ENCODE measurements around the gene PDE10A.
A peak's percentile ranks its signal among the peaks of the same experiment; 100 is the strongest.

The PDE10A gene

DNA sequence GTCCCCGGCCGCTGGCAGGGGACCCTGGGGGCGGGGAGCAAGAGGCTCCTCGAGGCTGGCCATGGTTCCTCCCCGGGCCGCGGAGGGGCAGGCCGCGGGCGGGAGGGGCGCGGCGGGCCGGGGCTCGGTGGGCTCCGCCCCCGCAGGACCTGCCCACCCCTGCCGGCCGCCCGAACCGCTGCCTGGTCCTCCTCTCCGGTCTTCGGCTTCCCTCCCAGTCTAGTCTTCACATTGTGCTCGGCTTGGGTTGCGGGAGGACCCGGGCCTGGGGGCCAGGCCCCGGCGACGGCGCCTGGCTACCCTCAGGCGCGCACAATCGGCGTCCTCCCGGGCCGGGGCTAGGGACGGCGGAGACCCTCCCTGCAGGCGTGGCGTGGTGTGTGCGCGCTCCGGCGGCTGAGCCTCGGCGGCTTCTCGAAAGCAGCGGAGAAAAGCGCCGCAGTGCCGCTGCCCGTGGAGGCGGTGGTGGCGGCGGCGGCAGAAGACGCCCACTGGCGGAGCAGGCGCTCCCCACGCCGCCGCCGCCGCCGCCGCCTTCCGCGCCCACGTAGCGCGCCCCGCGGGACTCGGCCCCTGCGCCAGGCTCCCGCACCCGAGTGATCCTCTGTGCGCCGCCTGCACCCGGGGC, at the start of gene PDE10A:
Gene PDE10A, minus strand, starts transcription at position 493 of the 628 bp plus-strand sequence. Its CDS starts 430 bp downstream, at position 63.
- DNase-seq = peak; percentile 25

DNA sequence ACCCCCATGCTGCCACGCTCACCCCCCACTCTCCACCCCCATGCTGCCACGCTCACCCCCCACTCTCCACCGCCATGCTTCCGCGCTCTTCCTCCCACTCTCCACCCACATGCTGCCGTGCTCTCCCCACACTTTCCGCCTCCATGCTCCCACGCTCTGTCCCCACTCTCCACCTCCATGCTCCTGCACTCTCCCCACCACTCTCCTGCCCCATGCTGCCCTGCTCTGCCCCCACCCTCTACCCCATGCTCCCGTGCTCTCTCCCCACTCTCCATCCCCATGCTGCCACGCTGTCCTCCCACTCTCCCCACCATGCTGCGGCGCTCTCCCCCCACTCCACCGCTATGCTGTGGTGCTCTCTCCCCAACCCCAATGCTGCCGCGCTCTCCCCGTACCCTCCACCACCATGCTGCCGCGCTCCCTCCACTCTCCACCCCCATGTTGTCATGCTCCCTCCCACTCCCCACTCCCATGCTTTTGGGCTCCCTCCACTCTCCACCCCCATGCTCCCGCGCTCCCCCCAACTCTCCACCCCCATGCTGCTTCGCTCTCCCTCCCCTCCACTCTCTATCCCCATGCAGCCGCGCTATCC, 46.0 kb upstream of the PDE10A start:
- DNase-seq = no peak

DNA sequence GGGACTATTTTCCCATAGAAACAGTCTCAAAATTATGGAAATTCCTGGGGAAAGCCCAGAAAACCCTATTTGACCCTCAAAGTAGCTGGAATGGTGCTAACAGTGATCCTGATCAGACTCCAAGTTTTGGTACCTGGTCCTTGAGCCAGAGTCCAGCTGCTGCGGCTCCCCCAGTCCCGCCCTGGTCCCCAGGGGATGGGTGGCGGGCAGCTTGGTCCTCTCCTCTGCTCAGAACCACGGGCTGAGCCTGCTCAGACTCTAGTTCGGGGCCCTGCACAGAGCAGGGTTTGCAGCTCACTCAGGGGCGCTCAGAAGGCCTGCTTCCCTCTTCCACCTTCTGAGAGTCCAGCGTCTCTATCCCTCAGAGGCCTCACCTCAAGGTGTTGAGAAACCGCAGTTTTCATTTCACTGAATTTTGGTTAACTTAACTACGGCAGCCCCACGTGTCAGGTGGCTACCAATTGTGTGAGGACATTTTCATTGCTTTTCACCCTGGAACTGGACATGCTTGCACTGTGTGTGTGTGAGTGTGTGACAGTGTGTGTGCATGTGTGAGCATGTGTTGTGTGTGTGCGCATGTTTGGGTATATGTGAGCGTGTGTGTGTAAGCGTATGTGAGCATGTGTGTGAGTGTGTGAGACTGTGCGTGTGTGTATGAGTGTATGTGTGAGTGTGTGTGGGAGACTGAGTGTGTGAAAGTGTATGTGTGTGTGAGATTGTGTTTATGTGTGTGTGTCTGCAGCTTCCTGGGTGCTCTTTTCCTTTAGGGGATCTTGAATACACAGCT, 44.2 kb upstream of the PDE10A start:
- no peak for DNase-seq

DNA sequence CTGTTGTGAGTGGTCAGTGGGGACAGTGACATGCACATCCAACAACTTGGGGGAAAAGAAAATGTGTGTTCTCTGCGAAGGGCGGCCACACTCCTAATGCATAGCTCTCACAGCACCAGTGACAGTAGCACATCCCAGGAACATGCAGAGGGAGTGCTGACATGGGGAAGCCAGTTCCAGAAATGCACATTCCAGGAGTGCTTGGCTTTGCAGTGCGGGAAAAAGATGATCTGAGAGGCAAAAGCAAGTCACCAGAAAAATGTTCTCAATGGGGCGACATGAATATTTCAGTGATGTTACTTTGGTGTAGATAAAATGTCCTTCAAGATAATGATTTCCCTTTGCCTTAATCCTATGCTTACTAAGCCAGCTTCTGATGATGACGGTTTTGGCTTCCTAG, 42.9 kb upstream of the PDE10A start:
- no peak for DNase-seq

DNA sequence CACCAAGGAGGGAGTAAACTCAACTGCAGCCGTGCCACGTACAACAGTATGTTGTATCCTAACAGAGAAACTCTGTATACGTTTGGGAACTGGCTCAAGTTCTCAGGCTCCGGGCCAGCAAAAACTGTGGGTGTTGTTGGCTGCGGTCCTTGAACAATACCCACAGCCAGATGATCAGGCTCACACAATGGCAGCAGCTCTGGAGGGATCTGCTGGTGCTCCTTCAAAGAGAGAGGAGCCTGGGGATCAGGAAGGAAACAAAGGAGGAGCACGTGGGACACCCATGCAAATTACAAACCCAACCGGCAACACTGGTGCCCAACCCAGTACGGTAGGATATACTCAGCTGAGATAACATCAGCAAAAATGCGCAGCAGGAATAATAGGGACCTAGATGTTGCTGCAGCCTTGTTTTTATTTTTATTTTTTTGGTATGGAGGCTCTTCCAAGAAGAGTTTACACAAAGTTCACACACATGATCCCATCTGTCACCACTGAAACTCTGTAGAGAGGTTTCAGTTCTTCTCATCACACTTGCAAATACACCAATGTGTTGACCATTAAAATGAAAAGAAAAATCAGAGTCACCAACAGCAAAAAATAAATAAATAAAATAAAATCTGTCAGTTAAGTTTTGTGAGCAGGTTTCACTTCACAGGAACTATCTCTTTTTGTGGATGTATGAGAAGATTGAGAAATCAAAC, 41.2 kb upstream of the PDE10A start:
- no peak for DNase-seq

DNA sequence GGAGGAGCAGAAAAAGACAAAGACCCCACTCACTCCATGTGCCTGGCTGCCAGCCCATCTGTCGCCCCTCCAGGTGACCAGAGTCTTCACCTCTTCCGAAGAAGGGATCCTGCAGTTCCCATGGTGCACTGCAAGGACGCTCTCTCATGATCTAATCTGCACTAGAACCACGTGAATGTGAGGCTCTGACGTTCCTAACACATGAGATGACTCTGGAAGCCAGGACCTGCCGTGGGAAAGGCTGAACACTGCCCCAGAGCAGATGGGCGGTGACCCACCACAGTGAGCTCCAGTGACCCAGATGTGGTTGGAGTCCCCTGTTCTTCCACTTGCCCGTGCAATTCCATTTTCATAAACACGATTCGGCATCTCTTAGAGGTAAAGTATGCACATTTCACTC, 39.6 kb upstream of the PDE10A start:
- no peak for DNase-seq

DNA sequence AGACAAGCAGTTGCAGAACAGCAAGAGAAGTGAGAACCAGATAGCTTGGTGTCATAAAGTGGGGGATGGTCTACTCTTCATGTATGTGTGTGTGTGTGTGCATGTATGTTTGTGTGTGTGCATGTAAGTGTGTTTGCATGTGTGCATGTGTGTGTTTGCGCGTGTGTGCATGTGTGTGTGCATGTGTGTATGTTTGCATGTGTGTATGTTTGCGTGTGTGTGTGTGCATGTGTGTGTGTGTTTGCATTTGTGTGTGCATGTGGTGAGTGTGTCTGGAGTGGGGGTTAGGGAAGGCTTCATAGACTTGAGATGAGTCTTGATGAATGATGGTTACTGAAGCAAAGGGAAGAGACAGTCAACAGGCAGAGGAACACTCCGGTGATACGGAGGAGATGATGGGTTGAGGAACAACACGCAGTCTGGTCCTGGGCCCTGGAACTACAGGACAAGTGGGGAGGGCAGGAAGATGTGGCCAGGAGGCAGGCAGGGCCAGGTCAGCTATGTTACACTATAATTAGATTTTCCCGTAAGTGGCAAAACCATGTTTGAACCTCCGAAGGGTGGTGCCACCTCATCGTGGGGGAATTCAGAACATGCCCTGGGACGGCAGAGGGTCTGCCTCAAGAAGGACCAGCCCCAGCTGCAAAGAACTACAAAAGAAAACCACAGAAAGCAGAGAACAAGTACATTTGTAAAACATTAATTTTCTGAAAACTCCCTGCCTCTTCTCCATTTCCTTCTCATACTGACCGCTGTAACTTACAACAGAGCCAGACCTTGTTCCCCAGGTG, 38.7 kb upstream of the PDE10A start:
- no peak for DNase-seq

DNA sequence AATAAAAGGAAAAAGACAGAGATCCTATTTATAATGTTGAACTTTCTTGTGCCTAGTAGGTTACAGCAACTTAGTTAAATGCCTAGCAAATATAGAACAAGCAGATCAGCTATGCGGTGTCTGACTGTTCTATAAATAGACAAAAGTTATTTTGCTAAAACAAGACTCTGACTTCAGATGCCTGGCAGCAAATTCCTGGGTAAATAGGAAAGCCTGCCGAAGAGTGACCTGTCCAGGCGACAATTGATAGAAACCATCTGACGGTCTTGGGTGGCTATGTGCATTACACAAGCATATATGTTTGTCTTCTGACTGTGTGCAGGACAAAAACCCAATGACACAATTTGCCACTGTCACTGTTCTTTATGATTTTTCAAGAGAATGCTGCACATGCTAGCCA, 38.0 kb upstream of the PDE10A start:
- DNase-seq = no peak

DNA sequence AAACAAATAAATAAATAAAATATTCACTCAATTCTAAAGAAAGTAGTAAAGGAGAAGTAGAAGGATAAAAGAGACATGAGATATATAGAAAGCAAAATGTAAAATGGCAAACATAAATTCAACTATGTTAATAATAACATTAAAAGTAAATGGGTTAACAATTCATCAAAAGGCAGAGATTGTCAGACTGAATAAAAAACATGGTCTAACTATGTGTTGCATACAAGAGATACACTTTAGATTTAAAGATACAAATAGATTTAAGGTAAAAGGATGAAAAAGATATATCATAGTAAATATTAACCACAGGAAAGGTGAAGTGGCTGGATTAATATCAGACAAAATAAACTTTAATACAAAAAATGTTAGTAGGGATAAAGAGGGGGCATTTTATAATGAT, 35.8 kb upstream of the PDE10A start:
- no peak for DNase-seq

DNA sequence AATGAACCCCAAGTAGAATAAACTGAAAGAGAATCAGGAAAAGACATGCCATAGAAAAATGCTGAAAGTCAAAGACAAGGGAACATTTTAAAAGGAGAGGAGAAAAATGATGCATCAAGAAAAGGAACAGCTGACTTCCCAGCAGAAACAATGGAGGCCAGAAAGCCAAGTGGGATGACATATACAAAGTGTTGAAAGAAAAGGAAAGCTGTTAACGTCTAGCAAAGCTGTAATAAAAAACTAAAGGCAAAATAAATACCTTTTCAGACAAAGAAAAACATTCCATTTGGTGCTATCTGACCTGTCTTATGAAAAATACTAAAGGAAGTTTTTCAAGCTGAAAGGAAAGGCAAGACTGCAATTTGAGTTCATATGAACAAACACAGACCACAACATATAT, 34.1 kb upstream of the PDE10A start:
- DNase-seq = no peak

DNA sequence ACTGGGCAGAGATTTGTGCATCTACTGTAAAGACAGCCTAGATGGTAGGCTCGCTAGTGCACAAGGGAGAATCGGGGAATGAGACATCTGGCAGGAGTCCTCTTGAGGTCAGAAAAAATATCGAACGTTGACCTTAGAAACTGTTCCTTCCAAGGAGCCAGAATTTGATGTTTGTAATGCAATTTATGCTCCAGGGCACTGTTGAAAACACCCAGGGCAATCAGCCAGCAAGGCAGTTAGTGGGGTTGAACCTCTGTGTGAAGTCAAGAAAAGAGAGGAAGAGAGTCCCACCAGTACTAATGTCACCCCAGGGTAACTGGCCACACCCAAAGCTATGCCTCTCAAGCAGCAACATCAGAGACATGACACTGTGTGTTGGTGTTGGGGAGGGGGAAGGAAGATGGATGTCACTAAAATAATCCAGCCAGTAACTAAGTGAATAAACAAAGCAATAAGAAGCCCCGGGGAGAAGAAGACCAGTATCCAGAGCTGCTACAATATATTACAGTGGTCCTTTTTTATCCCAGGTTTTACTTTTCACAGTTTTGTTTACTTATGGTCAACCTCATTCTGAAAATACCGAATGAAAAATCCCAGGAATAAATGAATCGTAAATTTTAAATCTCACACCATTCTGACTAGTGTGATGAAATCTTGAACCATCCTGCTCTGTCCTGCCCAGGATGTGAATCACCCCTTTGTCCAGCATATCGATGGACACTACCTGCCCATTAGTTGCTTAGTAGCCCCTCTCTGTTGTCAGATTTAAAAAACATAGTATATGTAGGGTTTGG, 32.9 kb upstream of the PDE10A start:
- no peak for DNase-seq

DNA sequence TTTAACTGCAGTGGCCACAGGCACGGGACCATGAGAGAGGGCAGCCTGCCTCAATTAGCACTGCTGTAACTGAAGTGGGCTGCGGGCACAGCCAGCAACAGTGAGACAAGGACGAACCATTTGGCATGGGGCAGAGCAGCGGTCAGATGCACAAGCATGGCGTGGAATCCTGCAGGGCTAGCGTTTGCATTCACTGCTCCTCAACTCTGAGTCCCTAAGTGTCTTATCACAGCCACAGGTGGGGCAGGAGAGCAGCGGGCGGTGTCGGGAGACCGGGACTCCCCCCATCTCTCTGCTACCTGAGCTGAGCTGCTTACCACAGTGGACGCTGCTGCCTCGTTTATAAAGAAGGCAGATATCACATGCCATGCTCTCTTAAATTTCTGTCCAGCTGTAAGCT, 31.3 kb upstream of the PDE10A start:
- DNase-seq = no peak

DNA sequence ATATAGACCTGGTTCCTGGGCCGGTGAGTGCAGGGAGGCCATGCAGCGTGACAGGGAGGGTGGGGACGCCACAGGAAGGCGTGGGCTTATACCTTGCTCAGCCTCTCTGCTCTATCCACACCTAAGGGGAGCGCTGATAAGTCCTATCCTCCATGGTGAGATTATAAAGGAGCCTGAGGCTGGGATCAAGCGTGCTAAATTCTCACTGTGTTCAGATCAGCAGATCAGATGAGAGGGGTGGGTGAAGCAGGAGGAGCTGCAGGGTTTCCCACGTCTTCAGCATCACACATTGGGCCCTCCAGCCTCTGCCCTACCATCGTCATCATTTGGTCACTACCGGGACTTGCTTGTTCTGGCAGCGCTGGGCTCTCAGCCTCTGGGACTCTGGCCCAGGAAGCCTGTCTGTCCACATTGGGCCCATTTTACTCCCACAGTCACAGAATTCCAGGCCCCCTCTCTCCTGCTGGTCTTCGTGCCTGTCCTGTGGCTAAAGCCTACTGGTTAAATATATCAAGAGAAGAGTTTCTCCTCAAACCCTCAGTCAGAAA, 29.1 kb upstream of the PDE10A start:
- DNase-seq = no peak

DNA sequence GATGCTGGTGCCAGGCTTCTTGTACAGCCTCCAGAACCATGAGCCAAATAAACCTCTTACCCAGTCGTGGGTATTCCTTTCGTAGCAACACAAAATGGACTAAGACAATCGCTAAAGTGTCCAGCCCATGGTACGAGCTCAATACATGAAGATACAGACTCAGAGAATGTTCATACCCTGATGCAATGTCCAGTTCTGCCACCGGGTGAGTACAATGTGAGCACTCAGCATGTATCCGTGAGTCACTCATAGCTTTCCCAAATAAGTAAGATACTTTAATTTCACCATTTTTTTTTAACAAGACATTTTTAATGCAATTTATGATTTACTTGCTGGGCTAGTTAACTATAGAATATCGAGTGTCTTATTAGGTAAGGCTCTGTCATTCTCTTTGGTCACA, 26.7 kb upstream of the PDE10A start:
- DNase-seq = no peak

DNA sequence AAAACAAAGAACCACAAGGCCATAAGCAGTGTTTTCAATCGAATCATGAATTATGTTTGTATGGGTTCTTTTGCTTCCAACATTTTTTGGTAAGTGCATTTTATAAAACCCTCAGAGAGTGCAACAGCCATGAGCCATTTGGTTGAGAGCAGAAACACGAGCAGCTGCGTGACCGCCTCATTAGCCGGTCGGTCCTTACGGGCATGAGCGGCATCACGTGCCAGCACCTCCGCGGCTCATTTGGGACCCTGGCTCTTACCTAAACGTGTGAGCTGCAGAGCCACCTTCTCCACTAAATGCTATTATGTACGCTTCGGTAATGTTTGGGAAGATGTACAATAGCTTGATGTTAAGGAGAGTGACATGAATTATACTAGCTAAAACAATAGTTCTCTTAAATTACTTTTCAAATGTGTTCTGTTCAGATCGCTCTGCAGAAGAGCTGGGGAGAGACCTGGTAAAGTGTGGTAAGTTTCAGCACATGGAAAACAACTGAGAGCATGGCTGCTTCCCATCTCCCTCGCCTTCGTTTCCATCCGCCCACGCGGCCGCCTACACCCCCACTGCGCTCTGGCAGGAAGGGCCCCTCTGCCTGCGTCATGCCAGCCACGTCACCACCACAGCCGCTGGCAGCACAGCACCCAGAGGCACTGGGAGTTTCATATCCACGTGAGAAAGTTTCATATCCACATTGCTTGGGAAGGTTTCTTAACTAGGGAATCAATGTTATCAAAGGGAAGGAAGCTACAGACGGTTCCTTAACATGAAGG, 23.7 kb upstream of the PDE10A start:
- DNase-seq = no peak

DNA sequence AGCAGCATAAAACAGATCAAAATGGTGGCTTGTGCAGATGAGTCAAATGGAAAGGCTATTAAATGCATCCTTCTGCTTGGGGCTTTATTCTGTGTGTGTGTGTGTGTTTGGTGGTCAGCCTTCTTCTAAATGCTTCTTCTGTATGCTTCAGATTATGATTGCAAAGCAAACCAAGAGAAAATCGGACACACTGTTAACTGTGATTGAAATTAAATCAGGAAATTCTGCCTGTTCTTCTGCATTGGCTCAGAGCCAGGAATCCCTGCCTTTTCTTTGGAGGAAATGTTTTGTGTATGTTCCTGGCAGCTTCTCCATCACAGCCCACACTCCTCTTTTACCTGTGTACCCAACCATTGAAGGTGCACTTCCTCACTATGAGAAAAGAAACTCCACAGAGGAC, 22.3 kb upstream of the PDE10A start:
- DNase-seq = no peak

DNA sequence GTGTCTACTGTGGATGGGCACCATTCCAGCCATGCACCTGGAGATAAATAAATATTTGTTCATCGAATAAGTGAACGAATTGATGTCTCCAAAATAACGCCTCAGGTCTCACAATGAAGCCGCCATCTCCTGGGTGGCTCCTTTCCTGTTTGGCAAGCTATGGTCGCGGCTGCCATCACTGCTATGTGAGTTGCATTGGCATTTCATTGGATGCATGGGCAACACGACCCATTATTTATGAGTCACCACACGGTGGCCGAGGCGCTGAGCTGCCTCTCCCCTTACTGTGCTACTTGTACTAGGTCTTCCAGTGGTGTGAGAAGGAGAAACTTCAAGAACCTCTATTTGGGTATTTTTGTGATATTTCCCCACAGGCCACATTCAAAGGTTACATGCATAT, 21.3 kb upstream of the PDE10A start:
- DNase-seq = no peak

DNA sequence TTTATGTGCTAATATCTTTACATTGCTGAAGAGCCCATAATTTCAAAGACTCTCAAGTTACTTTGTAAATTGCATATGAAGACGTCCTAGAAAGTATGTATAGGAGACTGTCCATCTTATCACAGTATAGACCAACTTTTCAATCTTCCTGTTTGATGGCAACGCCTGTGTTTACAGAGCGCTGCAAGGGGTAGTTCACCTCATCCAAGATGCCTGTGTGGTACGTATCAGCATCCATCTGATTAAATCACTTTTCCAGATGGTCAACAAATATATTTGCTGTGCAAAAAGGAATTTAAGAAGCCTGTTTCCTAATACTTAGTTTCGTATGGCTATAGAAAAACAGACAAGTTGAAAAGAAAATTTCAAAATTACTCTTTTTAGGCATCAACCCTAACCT, 17.9 kb upstream of the PDE10A start:
- DNase-seq = no peak

DNA sequence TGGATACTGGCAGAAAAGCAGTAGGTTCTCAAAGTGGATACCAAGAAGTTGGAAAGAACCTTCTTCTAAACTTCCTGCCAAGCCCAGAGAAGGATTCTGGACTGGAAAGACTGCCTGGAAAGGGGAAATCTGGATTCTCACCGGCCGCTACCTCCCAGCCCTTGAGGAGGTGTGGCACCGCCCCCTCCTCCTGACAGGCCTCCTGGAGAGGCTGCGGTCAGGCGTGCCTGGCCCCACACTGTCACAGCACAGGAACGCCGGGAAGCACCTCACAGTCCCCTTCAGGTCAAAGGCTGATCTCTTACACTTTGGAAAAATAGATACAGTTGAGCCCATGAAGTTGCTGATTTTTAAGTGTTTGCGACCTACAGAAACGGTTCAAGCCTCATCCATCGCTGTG, 16.3 kb upstream of the PDE10A start:
- DNase-seq = no peak

DNA sequence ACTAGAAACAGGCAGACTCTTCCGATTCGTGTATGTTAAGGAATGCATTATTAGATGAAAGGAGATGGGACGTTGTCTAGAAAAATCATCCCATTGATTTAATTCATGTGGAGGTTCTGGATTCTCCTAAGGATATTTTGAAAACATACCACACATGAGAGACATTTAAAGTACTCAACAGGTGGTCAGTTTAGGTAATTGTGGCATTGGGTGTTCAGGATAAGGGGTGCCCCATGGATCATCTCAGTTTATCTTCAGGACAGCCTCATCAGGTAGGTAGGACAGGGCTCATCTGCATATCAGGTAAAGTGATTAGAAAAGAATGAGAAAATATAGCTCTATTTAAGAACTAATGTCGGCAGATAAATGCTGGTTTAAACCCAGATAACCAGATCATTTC, 15.9 kb upstream of the PDE10A start:
- no peak for DNase-seq

DNA sequence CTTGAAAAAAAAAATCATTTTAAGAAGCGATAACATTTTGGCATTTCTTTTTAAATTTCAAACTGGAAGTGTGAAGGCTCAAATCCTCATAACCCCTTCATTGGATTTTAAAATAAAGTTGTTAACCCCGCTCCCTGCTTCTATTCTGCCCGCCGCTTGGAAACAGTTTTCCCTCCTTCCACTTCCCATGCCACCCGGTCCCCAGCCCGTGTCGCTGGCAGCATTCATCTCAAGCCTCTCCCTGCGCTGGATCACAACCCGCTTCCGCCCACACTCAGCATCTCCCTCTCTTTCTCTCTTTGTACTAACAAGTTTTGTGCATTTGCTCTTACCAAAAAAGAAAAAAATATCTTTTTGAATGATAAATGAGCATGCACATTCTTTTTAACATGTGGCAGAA, 15.4 kb upstream of the PDE10A start:
- no peak for DNase-seq

All from fibroblast of skin of right quadriceps (primary cell).